ENCODE measurements around the gene PARD3.

Gene PARD3

GRCh38 chr10:34310234-34310633 is 504.9 kb downstream of the PARD3 start:
- Histone ChIP-seq H3K27ac (no peak overlapping the region), H2AFZ (ENCODE audit: low read depth) (no peak overlapping the region), H3K4me3 (IDR thresholded peaks at IDR 0.05; ENCODE audit: insufficient read depth, low read depth, low read length) (no peak overlapping the region), H3K79me2 (ENCODE audit: insufficient read depth, low read depth) (no peaks in the 10 kb centered on the region), H4K20me1 (ENCODE audit: insufficient read depth) (no peaks in the 10 kb centered on the region), H3K4me2 (no peak overlapping the region), H3K9ac (no peak overlapping the region), H3K27me3 (ENCODE audit: insufficient read depth, low read depth) (no peaks in the 10 kb centered on the region), H3K4me1 (ENCODE audit: low read depth, poor library complexity, severe bottlenecking) (no peaks in the 10 kb centered on the region), H3K36me3 (ENCODE audit: insufficient read depth) (no peaks in the 10 kb centered on the region)
- TF ChIP-seq CTCF (conservative IDR thresholded peaks at IDR 0.05; ENCODE audit: low read depth, low read length) = no peak

- Histone ChIP-seq H3K27me3 (ENCODE audit: insufficient read depth, low read depth) (no peaks in the 10 kb centered on the region), H3K4me2 (no peak overlapping the region), H3K4me1 (ENCODE audit: low read depth, poor library complexity, severe bottlenecking) (no peaks in the 10 kb centered on the region), H2AFZ (ENCODE audit: low read depth) (no peak overlapping the region), H4K20me1 (ENCODE audit: insufficient read depth) (no peaks in the 10 kb centered on the region), H3K79me2 (ENCODE audit: insufficient read depth, low read depth) (no peaks in the 10 kb centered on the region), H3K27ac (no peak overlapping the region), H3K9ac (no peak overlapping the region), H3K36me3 (ENCODE audit: insufficient read depth) (no peaks in the 10 kb centered on the region), H3K4me3 (IDR thresholded peaks at IDR 0.05; ENCODE audit: insufficient read depth, low read depth, low read length) (no peak overlapping the region)
- TF ChIP-seq CTCF (conservative IDR thresholded peaks at IDR 0.05; ENCODE audit: low read depth, low read length) = no peak
Measured at GRCh38 chr10:34305189-34305588, 509.9 kb downstream of the PARD3 start.

GRCh38 chr10:34303022-34303421 is 512.1 kb downstream of the PARD3 start:
- no peaks in the 10 kb centered on the region for H3K36me3 ChIP-seq (ENCODE audit: insufficient read depth)
- no peaks in the 10 kb centered on the region for H3K4me1 ChIP-seq (ENCODE audit: low read depth, poor library complexity, severe bottlenecking)
- no peak overlapping the region for H2AFZ ChIP-seq (ENCODE audit: low read depth)
- TF ChIP-seq CTCF (conservative IDR thresholded peaks at IDR 0.05; ENCODE audit: low read depth, low read length) = no peak
- H3K27ac ChIP-seq = no peak overlapping the region
- H3K4me3 ChIP-seq (IDR thresholded peaks at IDR 0.05; ENCODE audit: insufficient read depth, low read depth, low read length) = no peak overlapping the region
- no peak overlapping the region for H3K4me2 ChIP-seq
- H4K20me1 ChIP-seq (ENCODE audit: insufficient read depth) = no peaks in the 10 kb centered on the region
- no peaks in the 10 kb centered on the region for H3K79me2 ChIP-seq (ENCODE audit: insufficient read depth, low read depth)
- no peak overlapping the region for H3K9ac ChIP-seq
- no peaks in the 10 kb centered on the region for H3K27me3 ChIP-seq (ENCODE audit: insufficient read depth, low read depth)

GRCh38 chr10:34299105-34299611 is 515.9 kb downstream of the PARD3 start:
- no peak for TF ChIP-seq CTCF (conservative IDR thresholded peaks at IDR 0.05; ENCODE audit: low read depth, low read length)
- H3K27ac ChIP-seq = no peak overlapping the region
- no peak overlapping the region for H2AFZ ChIP-seq (ENCODE audit: low read depth)
- H4K20me1 ChIP-seq (ENCODE audit: insufficient read depth) = no peaks in the 10 kb centered on the region
- H3K36me3 ChIP-seq (ENCODE audit: insufficient read depth) = no peaks in the 10 kb centered on the region
- no peaks in the 10 kb centered on the region for H3K27me3 ChIP-seq (ENCODE audit: insufficient read depth, low read depth)
- H3K4me3 ChIP-seq (IDR thresholded peaks at IDR 0.05; ENCODE audit: insufficient read depth, low read depth, low read length) = no peak overlapping the region
- no peak overlapping the region for H3K9ac ChIP-seq
- no peaks in the 10 kb centered on the region for H3K4me1 ChIP-seq (ENCODE audit: low read depth, poor library complexity, severe bottlenecking)
- no peak overlapping the region for H3K4me2 ChIP-seq
- H3K79me2 ChIP-seq (ENCODE audit: insufficient read depth, low read depth) = no peaks in the 10 kb centered on the region

All from KMS-11 (cell line).